ENCODE measurements around the gene IRX2. TPM values are rescaled to one million over a fixed set of nuclear protein-coding genes. Genes with fewer than 3 reads are reported as not detected.

The IRX2 gene
- polyA plus RNA-seq, 1 donor from 2014 or later = 0.95 TPM

DNA sequence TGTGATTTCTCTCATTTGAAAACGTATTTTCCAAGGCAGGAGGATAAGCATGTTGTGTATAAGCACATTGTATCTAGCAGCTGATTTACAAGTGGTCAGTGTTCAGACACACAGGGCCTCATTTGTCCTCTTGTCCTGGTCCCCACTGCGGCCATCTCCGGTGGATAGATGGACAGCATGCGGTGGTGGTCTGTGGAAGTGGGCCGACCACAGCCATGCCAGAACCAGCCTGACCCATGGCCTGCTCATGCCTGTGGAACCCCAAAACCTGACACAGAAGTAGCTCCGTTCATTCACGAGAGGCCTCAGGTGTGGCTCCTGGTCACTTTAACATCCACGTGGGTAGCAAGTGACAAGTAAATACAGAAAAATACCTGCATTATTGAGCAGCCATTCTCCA is 14.6 kb downstream of the IRX2 start:
- H3K9me2 ChIP-seq (ENCODE audit: insufficient read depth, low read length) = no peaks in the 10 kb centered on the region
- no peak overlapping the region for H3K4me2 ChIP-seq (ENCODE audit: low read length)
- no peaks in the 10 kb centered on the region for H3K36me3 ChIP-seq (ENCODE audit: insufficient read depth, low read length)
- no peaks in the 10 kb centered on the region for H3F3A ChIP-seq (ENCODE audit: insufficient read depth, low read length, poor library complexity, severe bottlenecking)
- TF ChIP-seq, protein P1, sequence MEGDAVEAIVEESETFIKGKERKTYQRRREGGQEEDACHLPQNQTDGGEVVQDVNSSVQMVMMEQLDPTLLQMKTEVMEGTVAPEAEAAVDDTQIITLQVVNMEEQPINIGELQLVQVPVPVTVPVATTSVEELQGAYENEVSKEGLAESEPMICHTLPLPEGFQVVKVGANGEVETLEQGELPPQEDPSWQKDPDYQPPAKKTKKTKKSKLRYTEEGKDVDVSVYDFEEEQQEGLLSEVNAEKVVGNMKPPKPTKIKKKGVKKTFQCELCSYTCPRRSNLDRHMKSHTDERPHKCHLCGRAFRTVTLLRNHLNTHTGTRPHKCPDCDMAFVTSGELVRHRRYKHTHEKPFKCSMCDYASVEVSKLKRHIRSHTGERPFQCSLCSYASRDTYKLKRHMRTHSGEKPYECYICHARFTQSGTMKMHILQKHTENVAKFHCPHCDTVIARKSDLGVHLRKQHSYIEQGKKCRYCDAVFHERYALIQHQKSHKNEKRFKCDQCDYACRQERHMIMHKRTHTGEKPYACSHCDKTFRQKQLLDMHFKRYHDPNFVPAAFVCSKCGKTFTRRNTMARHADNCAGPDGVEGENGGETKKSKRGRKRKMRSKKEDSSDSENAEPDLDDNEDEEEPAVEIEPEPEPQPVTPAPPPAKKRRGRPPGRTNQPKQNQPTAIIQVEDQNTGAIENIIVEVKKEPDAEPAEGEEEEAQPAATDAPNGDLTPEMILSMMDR (IDR thresholded peaks at IDR 0.05; ENCODE audit: poor library complexity, severe bottlenecking) = no peak
- TF ChIP-seq, protein P2, sequence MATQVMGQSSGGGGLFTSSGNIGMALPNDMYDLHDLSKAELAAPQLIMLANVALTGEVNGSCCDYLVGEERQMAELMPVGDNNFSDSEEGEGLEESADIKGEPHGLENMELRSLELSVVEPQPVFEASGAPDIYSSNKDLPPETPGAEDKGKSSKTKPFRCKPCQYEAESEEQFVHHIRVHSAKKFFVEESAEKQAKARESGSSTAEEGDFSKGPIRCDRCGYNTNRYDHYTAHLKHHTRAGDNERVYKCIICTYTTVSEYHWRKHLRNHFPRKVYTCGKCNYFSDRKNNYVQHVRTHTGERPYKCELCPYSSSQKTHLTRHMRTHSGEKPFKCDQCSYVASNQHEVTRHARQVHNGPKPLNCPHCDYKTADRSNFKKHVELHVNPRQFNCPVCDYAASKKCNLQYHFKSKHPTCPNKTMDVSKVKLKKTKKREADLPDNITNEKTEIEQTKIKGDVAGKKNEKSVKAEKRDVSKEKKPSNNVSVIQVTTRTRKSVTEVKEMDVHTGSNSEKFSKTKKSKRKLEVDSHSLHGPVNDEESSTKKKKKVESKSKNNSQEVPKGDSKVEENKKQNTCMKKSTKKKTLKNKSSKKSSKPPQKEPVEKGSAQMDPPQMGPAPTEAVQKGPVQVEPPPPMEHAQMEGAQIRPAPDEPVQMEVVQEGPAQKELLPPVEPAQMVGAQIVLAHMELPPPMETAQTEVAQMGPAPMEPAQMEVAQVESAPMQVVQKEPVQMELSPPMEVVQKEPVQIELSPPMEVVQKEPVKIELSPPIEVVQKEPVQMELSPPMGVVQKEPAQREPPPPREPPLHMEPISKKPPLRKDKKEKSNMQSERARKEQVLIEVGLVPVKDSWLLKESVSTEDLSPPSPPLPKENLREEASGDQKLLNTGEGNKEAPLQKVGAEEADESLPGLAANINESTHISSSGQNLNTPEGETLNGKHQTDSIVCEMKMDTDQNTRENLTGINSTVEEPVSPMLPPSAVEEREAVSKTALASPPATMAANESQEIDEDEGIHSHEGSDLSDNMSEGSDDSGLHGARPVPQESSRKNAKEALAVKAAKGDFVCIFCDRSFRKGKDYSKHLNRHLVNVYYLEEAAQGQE (IDR thresholded peaks at IDR 0.05; ENCODE audit: borderline replicate concordance) = no peak
- no peak for TF ChIP-seq EP300 (conservative IDR thresholded peaks at IDR 0.05; ENCODE audit: poor library complexity, severe bottlenecking)
- no peak for TF ChIP-seq MXI1 (conservative IDR thresholded peaks at IDR 0.05; ENCODE audit: poor library complexity, severe bottlenecking)
- no peak for TF ChIP-seq RAD21 (conservative IDR thresholded peaks at IDR 0.05)
- no peak for TF ChIP-seq TAF1 (IDR thresholded peaks at IDR 0.05; ENCODE audit: low read depth)
- no peak for TF ChIP-seq EZH2 (IDR thresholded peaks at IDR 0.05; ENCODE audit: borderline replicate concordance, insufficient read depth, low read length, poor library complexity, severe bottlenecking)
- no peak for TF ChIP-seq SMC3 (conservative IDR thresholded peaks at IDR 0.05; ENCODE audit: poor library complexity)
- no peak for TF ChIP-seq POLR2AphosphoS5 (IDR thresholded peaks at IDR 0.05)
- H3K9ac ChIP-seq (ENCODE audit: low read length) = no peak overlapping the region
- no peak overlapping the region for H3K27ac ChIP-seq (ENCODE audit: low read length)
- no peaks in the 10 kb centered on the region for H3K79me2 ChIP-seq (replicated peaks; ENCODE audit: insufficient read depth, low read length)
- no peak overlapping the region for H3K4me3 ChIP-seq (ENCODE audit: low read length)
- peaks cover 39% of the 10 kb centered on the region for H3K27me3 ChIP-seq (ENCODE audit: insufficient read depth, low read depth, low read length)
- H4K20me1 ChIP-seq (ENCODE audit: insufficient read depth) = no peaks in the 10 kb centered on the region
- H3K9me3 ChIP-seq (ENCODE audit: low read length) = peaks cover 12% of the 10 kb centered on the region
- H2AFZ ChIP-seq (ENCODE audit: low read depth, low read length) = no peak overlapping the region

DNA sequence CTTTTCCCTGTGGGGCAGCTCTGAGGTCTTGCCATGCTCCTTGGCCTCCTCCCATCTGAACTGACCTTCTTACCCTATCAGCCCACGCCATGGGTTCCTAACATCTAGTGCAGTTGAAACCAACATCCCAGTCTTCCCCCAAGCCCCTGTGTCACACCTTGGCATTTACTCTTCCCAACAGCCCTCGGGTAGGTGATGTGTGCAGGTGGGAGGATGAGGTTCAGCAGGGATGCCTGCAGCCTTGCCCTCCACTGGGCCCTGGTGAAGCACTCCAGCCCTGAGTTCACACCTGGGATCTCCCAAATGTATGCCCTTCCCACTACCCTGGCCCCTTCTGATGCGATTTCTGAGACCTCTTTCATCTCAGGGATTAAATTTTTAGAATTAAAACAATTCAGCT is 15.5 kb downstream of the IRX2 start:
- no peak overlapping the region for H3K9ac ChIP-seq (ENCODE audit: low read length)
- H3K9me2 ChIP-seq (ENCODE audit: insufficient read depth, low read length) = no peaks in the 10 kb centered on the region
- no peak overlapping the region for H3K4me3 ChIP-seq (ENCODE audit: low read length)
- H3F3A ChIP-seq (ENCODE audit: insufficient read depth, low read length, poor library complexity, severe bottlenecking) = no peaks in the 10 kb centered on the region
- no peaks in the 10 kb centered on the region for H3K36me3 ChIP-seq (ENCODE audit: insufficient read depth, low read length)
- H2AFZ ChIP-seq (ENCODE audit: low read depth, low read length) = no peak overlapping the region
- no peak overlapping the region for H3K4me2 ChIP-seq (ENCODE audit: low read length)
- no peak overlapping the region for H3K27ac ChIP-seq (ENCODE audit: low read length)
- H3K9me3 ChIP-seq (ENCODE audit: low read length) = peaks cover 12% of the 10 kb centered on the region
- H4K20me1 ChIP-seq (ENCODE audit: insufficient read depth) = no peaks in the 10 kb centered on the region
- no peak for TF ChIP-seq TAF1 (IDR thresholded peaks at IDR 0.05; ENCODE audit: low read depth)
- H3K79me2 ChIP-seq (replicated peaks; ENCODE audit: insufficient read depth, low read length) = no peaks in the 10 kb centered on the region
- H3K27me3 ChIP-seq (ENCODE audit: insufficient read depth, low read depth, low read length) = peaks cover 30% of the 10 kb centered on the region

DNA sequence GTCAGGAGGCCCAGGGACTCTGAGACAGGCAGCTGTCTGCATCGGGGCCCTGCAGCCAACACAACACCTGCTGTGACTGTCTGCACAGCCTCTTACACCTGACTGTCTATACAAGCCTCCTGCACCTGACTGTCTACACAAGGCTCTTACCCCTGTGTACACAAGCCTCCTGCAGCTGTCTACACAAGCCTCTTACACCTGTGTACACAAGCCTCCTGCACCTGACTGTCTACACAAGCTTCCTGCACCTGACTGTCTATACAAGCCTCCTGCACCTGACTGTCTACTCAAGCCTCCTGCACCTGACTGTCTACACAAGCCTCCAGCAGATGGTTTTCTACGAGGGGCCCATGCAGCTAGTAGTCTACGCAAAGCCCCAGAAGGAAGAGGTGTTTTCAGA is 18.6 kb downstream of the IRX2 start:
- H3K4me2 ChIP-seq (ENCODE audit: low read length) = no peak overlapping the region
- TF ChIP-seq TAF1 (IDR thresholded peaks at IDR 0.05; ENCODE audit: low read depth) (no peak), EP300 (conservative IDR thresholded peaks at IDR 0.05; ENCODE audit: poor library complexity, severe bottlenecking) (no peak), EZH2 (IDR thresholded peaks at IDR 0.05; ENCODE audit: borderline replicate concordance, insufficient read depth, low read length, poor library complexity, severe bottlenecking) (no peak), RAD21 (conservative IDR thresholded peaks at IDR 0.05) (no peak), POLR2AphosphoS5 (IDR thresholded peaks at IDR 0.05) (no peak), SMC3 (conservative IDR thresholded peaks at IDR 0.05; ENCODE audit: poor library complexity) (no peak), MXI1 (conservative IDR thresholded peaks at IDR 0.05; ENCODE audit: poor library complexity, severe bottlenecking) (no peak)
- TF ChIP-seq, protein P2 (IDR thresholded peaks at IDR 0.05; ENCODE audit: borderline replicate concordance) = no peak
- TF ChIP-seq, protein P1 (IDR thresholded peaks at IDR 0.05; ENCODE audit: poor library complexity, severe bottlenecking) = no peak
- no peak overlapping the region for H3K9ac ChIP-seq (ENCODE audit: low read length)

More for the DNA sequence above, 18.6 kb downstream of the IRX2 start:
- Histone ChIP-seq H3F3A (ENCODE audit: insufficient read depth, low read length, poor library complexity, severe bottlenecking) (no peaks in the 10 kb centered on the region), H2AFZ (ENCODE audit: low read depth, low read length) (no peak overlapping the region), H3K9me3 (ENCODE audit: low read length) (peaks cover 8% of the 10 kb centered on the region), H3K9me2 (ENCODE audit: insufficient read depth, low read length) (no peaks in the 10 kb centered on the region), H3K79me2 (replicated peaks; ENCODE audit: insufficient read depth, low read length) (no peaks in the 10 kb centered on the region), H4K20me1 (ENCODE audit: insufficient read depth) (no peaks in the 10 kb centered on the region), H3K27ac (ENCODE audit: low read length) (no peak overlapping the region), H3K36me3 (ENCODE audit: insufficient read depth, low read length) (no peaks in the 10 kb centered on the region), H3K4me3 (ENCODE audit: low read length) (no peak overlapping the region), H3K27me3 (ENCODE audit: insufficient read depth, low read depth, low read length) (no peaks in the 10 kb centered on the region)

All from neural cell (in vitro differentiated cells).